H1 (cell line): ENCODE data around the gene DTNB. TPM values are rescaled to one million over a fixed set of nuclear protein-coding genes. Genes with fewer than 3 reads are reported as not detected.

Experiments
- CTCF ChIA-PET: fragments of 300-600 bp; sonication (Branson Sonifier 250); formaldehyde crosslinking; loops from one replicate; lab custom pipeline; 2021; ENCODE audit not compliant: partially characterized antibody; lab: Charles Lee
- POLR2A ChIA-PET: fragments of 300-600 bp; sonication (Branson Sonifier 250); formaldehyde crosslinking; loops from one replicate; lab custom pipeline; 2021; ENCODE audit warnings: inconsistent platforms; ENCODE audit not compliant: partially characterized antibody; lab: Charles Lee
- DNase-seq, 2 experiments: peaks; one replicate each; pipeline versions ENCODE4 v3.0.0 to v3.0.0-alpha.2; 2010 to 2022; ENCODE audit warnings: low spot score in 2 of 2, low read depth in 1 of 2, mixed read lengths in 1 of 2
- FAIRE-seq: peaks from 2 replicates; lab custom pipeline; 2011; peaks lifted over from hg19 to GRCh38; lab: Jason Lieb, UNC
- H2AFZ ChIP-seq: 2 replicates; pipeline ENCODE4 v1.8.1; 2012; ENCODE audit warnings: low read length, inconsistent platforms
- H2AK5ac ChIP-seq: 2 replicates; pipeline ENCODE4 v1.6.1; 2013; ENCODE audit warnings: low read depth, low read length
- H2BK120ac ChIP-seq: replicated peaks from 2 replicates; pipeline ENCODE3; 2013; ENCODE audit warnings: low read depth, low read length, inconsistent platforms
- H2BK12ac ChIP-seq: 2 replicates; pipeline ENCODE4 v1.6.1; 2013; ENCODE audit warnings: low read depth, low read length
- H2BK15ac ChIP-seq: 2 replicates; pipeline ENCODE4 v1.6.1; 2013; ENCODE audit warnings: low read length
- H2BK20ac ChIP-seq: 2 replicates; pipeline ENCODE4 v1.6.1; 2013; ENCODE audit warnings: low read length
- H2BK5ac ChIP-seq: 2 replicates; pipeline ENCODE4 v1.6.1; 2013; ENCODE audit warnings: low read depth, low read length
- H3K14ac ChIP-seq: 2 replicates; pipeline ENCODE4 v1.6.1; 2013; ENCODE audit warnings: inconsistent platforms; ENCODE audit not compliant: insufficient read length
- H3K18ac ChIP-seq: 2 replicates; pipeline ENCODE4 v1.6.1; 2013; ENCODE audit warnings: low read length; ENCODE audit errors: extremely low read depth
- H3K23ac ChIP-seq: 2 replicates; pipeline ENCODE4 v1.6.1; 2013; ENCODE audit warnings: inconsistent platforms; ENCODE audit not compliant: insufficient read length
- H3K23me2 ChIP-seq: 2 replicates; pipeline ENCODE4 v1.6.1; 2013; ENCODE audit warnings: low read depth, low read length
- H3K27ac ChIP-seq: 2 replicates; pipeline ENCODE4 v1.6.1; 2011; ENCODE audit warnings: low read depth, low read length, inconsistent platforms
- H3K27me3 ChIP-seq, 4 experiments: replicated peaks in 1 of 4; 1 replicate in 1 of 4; 2 replicates in 3 of 4; pipeline versions ENCODE4 v1.6.1 to v1.8.1; 2011 to 2013; ENCODE audit warnings: low read length in 3 of 4, mild to moderate bottlenecking in 3 of 4, inconsistent platforms in 2 of 4, mixed read lengths in 2 of 4, moderate library complexity in 1 of 4; ENCODE audit not compliant: control insufficient read depth in 3 of 4, insufficient read depth in 3 of 4; ENCODE audit errors: extremely low read depth in 1 of 4
- H3K36me3 ChIP-seq, 4 experiments: 2 replicates each; pipeline versions ENCODE4 v1.6.1 to v1.8.1; 2011 to 2013; ENCODE audit warnings: mild to moderate bottlenecking in 4 of 4, low read length in 3 of 4, moderate library complexity in 2 of 4, control low read depth in 1 of 4, inconsistent platforms in 1 of 4; ENCODE audit not compliant: insufficient read depth in 4 of 4, control insufficient read depth in 2 of 4
- H3K4ac ChIP-seq: replicated peaks from 2 replicates; pipeline ENCODE3; 2013; ENCODE audit warnings: low read length, low read depth, mixed read lengths, inconsistent platforms; ENCODE audit not compliant: insufficient read length
- H3K4me1 ChIP-seq, 4 experiments: replicated peaks in 1 of 4; 1 replicate in 1 of 4; 2 replicates in 3 of 4; pipeline versions ENCODE4 v1.6.1 to v1.8.1; 2011 to 2013; ENCODE audit warnings: low read length in 3 of 4, inconsistent platforms in 2 of 4, mixed read lengths in 1 of 4; ENCODE audit not compliant: insufficient read depth in 4 of 4, control insufficient read depth in 3 of 4
- H3K4me2 ChIP-seq, 2 experiments: 2 replicates each; pipeline versions ENCODE4 v1.6.1 to v1.8.1; 2011 to 2013; ENCODE audit warnings: low read depth in 2 of 2, low read length in 2 of 2, control low read depth in 1 of 2, inconsistent platforms in 1 of 2, mild to moderate bottlenecking in 1 of 2; ENCODE audit not compliant: insufficient read depth in 1 of 2
- H3K4me3 ChIP-seq, 4 experiments: fragments of 200-600, 300-600 bp in 1 of 4; sonication (generic), shearing (Covaris generic), sonication (Bioruptor Twin) in 1 of 4; 2 replicates each; pipeline versions ENCODE4 v1.5.1 to v1.8.1; 2011 to 2016; ENCODE audit warnings: low read length in 4 of 4, low read depth in 3 of 4, control low read depth in 2 of 4, inconsistent platforms in 2 of 4, mild to moderate bottlenecking in 2 of 4, mixed read lengths in 1 of 4, moderate library complexity in 1 of 4; ENCODE audit not compliant: insufficient read depth in 2 of 4; ENCODE audit errors: extremely low read depth in 1 of 4
- H3K56ac ChIP-seq: replicated peaks from 2 replicates; pipeline ENCODE3; 2013; ENCODE audit warnings: low read depth, mild to moderate bottlenecking, mixed read lengths, low read length, inconsistent platforms; ENCODE audit not compliant: insufficient read length
- H3K79me1 ChIP-seq: 2 replicates; pipeline ENCODE4 v1.6.1; 2013; ENCODE audit warnings: low read depth, low read length, control low read depth
- H3K79me2 ChIP-seq, 2 experiments: 2 replicates each; pipeline versions ENCODE4 v1.6.1 to v1.8.1; 2012 to 2013; ENCODE audit warnings: low read length in 2 of 2, mild to moderate bottlenecking in 2 of 2, inconsistent platforms in 1 of 2; ENCODE audit not compliant: insufficient read depth in 2 of 2, control insufficient read depth in 1 of 2
- H3K9ac ChIP-seq, 4 experiments: replicated peaks in 1 of 4; 1 replicate in 1 of 4; 2 replicates in 3 of 4; pipeline versions ENCODE4 v1.6.1 to v1.8.1; 2011 to 2013; ENCODE audit warnings: low read depth in 3 of 4, low read length in 3 of 4, control low read depth in 2 of 4, mild to moderate bottlenecking in 2 of 4, moderate library complexity in 2 of 4, inconsistent platforms in 1 of 4; ENCODE audit errors: extremely low read depth in 1 of 4
- H3K9me3 ChIP-seq, 2 experiments: 2 replicates each; pipeline versions ENCODE4 v1.6.1 to v1.8.1; 2012 to 2013; ENCODE audit warnings: mild to moderate bottlenecking in 2 of 2, moderate library complexity in 2 of 2, control low read depth in 1 of 2, inconsistent platforms in 1 of 2, low read depth in 1 of 2, low read length in 1 of 2, mixed read lengths in 1 of 2; ENCODE audit not compliant: insufficient read depth in 2 of 2
- H4K20me1 ChIP-seq, 2 experiments: replicated peaks in 1 of 2; 2 replicates each; pipeline versions ENCODE3 to v1.8.1; 2011 to 2013; ENCODE audit warnings: inconsistent platforms in 2 of 2, low read length in 2 of 2, mild to moderate bottlenecking in 1 of 2; ENCODE audit not compliant: insufficient read depth in 2 of 2, control insufficient read depth in 1 of 2
- H4K5ac ChIP-seq: 2 replicates; pipeline ENCODE4 v1.6.1; 2013; ENCODE audit warnings: low read length, low read depth, mixed read lengths, inconsistent platforms; ENCODE audit not compliant: insufficient read length
- H4K8ac ChIP-seq: 2 replicates; pipeline ENCODE4 v1.8.0; 2013; ENCODE audit warnings: mild to moderate bottlenecking, moderate library complexity, low read length, inconsistent platforms; ENCODE audit not compliant: insufficient read depth; ENCODE audit errors: extremely low read depth
- H4K91ac ChIP-seq: replicated peaks from 2 replicates; pipeline ENCODE3; 2013; ENCODE audit warnings: low read length, mixed read lengths, inconsistent platforms; ENCODE audit not compliant: insufficient read length
- CTBP2 ChIP-seq: IDR thresholded peaks from 2 replicates; pipeline ENCODE4 v1.7.0; 2011; ENCODE audit warnings: borderline replicate concordance, mild to moderate bottlenecking, moderate library complexity, mixed read lengths, low read length; ENCODE audit not compliant: insufficient read depth, insufficient read length
- WGBS, 2 experiments: shearing (Covaris generic) in 1 of 2; methylation state at CpG; one replicate each; pipeline versions ENCODE4 v1.1.6 to v1.1.7; 2013 to 2015; ENCODE audit warnings: low lambda C conversion rate in 2 of 2, mixed read lengths in 2 of 2, inconsistent platforms in 1 of 2, low coverage in 1 of 2, missing lambda C conversion rate in 1 of 2; ENCODE audit not compliant: insufficient replicate concordance in 2 of 2, insufficient coverage in 1 of 2, insufficient read length in 1 of 2; ENCODE audit errors: extremely low coverage in 1 of 2, missing lambda C conversion rate in 1 of 2; 5-methylcytosine and 5-hydroxymethylcytosine counted together
- polyA plus RNA-seq, 7 experiments: library from polyadenylated mRNA; depleted of rRNA in 3 of 7; stranded (reverse) in 5 of 7; unstranded in 2 of 7; fragments of >200 nt in 5 of 7; fragments of 200-250 nt in 2 of 7; gene quantifications; 1 replicate in 5 of 7; 2 replicates in 1 of 7; 4 replicates in 1 of 7; pipeline versions ENCODE4 v1.2.1 to v1.2.3, GENCODE V29; 2011 to 2013; ENCODE audit warnings: missing spikeins in 2 of 7, mixed read lengths in 2 of 7
- total RNA-seq: library from RNA; stranded (reverse); fragmentation: NEBNext Ultra II Directional; extraction: Animal tissue kit (Norgen Biotek cat#: 25700); gene quantifications from 2 replicates; pipeline ENCODE4 v1.2.1, GENCODE V29; 2021

Gene DTNB
- total and polyA plus RNA-seq, 2 of the 8 experiments (the other 6 are each of a cell fraction or from before 2014, with no cell fraction given) = 39.6 to 49.5 TPM

DNA sequence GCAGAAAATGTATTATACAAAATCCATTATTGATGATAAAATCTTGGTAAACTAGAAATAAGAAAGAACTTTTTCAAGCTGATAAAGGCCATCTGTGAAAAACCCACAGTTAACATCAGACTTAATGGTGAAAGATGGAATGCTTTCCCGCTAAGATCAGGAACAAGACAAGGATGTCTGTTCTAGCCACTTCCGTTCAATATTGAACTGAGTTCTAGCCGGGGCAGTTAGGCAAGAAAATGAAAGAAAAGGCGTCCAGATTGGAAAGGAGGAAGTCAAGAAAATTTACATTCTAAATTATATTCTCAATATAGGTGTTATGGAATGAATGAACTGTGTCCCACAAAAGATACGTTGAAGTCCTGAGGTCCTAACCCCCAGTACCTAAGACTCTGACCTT lies 39.1 kb upstream of the DTNB start:
- Histone ChIP-seq H4K8ac (no peak overlapping the region), H4K91ac (no peak overlapping the region), H4K5ac (no peak overlapping the region), H3K23me2 (no peaks in the 10 kb centered on the region), H3K4me2 (no peak overlapping the region), H3K36me3 (no peaks in the 10 kb centered on the region), H3K4me1 (no peaks in the 10 kb centered on the region), H2AK5ac (no peak overlapping the region), H3K9ac (no peak overlapping the region), H2BK120ac (no peak overlapping the region), H3K14ac (no peak overlapping the region), H2BK20ac (no peak overlapping the region), H3K18ac (no peak overlapping the region), H3K4ac (no peak overlapping the region), H2AFZ (no peak overlapping the region), H2BK12ac (no peak overlapping the region), H4K20me1 (no peaks in the 10 kb centered on the region), H3K27me3 (no peaks in the 10 kb centered on the region), H3K79me1 (no peaks in the 10 kb centered on the region), H2BK5ac (no peak overlapping the region), H3K9me3 (no peaks in the 10 kb centered on the region), H3K56ac (no peak overlapping the region), H2BK15ac (no peak overlapping the region), H3K23ac (no peak overlapping the region), H3K4me3 (no peak overlapping the region), H3K27ac (no peak overlapping the region), H3K79me2 (no peaks in the 10 kb centered on the region)
- no peak for FAIRE-seq
- ChIA-PET CTCF (interaction anchor here (5.2 kb wide), 1 partner anchor 12 kb away, joined by 46 read pairs; no protein-coding TSS in a partner anchor), POLR2A (interaction anchor here (0.6 kb wide), 1 partner anchor 305 kb away, joined by 3 read pairs; no protein-coding TSS in a partner anchor)
- 96% methylated on average over 5 of the region's 5 CpGs; no CpG with 5 or more reads in 1 of the 2 experiments for WGBS, 2 experiments
- no peak for DNase-seq
- no peak for TF ChIP-seq CTBP2
